ENCODE data around the gene MYBPHL. TPM values are rescaled to one million over a fixed set of nuclear protein-coding genes. Genes with fewer than 3 reads are reported as not detected.

MYBPHL gene
- total and polyA plus RNA-seq, 2 experiments from 2014 or later: not detected

- no peak for TF ChIP-seq ZNF462 (CRISPR knock-in tag; IDR thresholded peaks at IDR 0.05)
- no peak for TF ChIP-seq ETS1 (IDR thresholded peaks at IDR 0.05)
- no peak for TF ChIP-seq NANOG (IDR thresholded peaks at IDR 0.05; ENCODE audit: borderline replicate concordance)
- TF ChIP-seq EZH2phosphoT487 (IDR thresholded peaks at IDR 0.05; ENCODE audit: unreplicated experiment): no peak
- no peak for TF ChIP-seq CTCF (conservative IDR thresholded peaks at IDR 0.05; ENCODE audit: low read depth in 2 of 2)
- no peak for TF ChIP-seq ZNF331 (CRISPR knock-in tag; IDR thresholded peaks at IDR 0.05; ENCODE audit: low read depth)
- TF ChIP-seq POLR2AphosphoS5 (IDR thresholded peaks at IDR 0.05; ENCODE audit: low read depth): no peak
- no peak for TF ChIP-seq JUNB (IDR thresholded peaks at IDR 0.05; ENCODE audit: unreplicated experiment)
Measured at GRCh38 chr1:109247401-109248365, 59.1 kb downstream of the MYBPHL start (continued).

All from GM23338 (cell line).